Activated T-helper 9 cell treated with anti-CD3 and anti-CD28 coated beads, Interleukin-2, amount 50 U/mL, for 16 hours (primary cell): ENCODE data around the gene PALB2.
"Not testable (repeated sequence)": the region's sequence is repeated elsewhere in the genome, so short reads cannot be mapped to it uniquely, and the experiment has no call there.

ENCODE experiments used
- DNase-seq: peaks from one replicate; pipeline ENCODE4 v3.0.0-alpha.2; 2020; ENCODE audit warnings: low read depth

Gene PALB2

DNA sequence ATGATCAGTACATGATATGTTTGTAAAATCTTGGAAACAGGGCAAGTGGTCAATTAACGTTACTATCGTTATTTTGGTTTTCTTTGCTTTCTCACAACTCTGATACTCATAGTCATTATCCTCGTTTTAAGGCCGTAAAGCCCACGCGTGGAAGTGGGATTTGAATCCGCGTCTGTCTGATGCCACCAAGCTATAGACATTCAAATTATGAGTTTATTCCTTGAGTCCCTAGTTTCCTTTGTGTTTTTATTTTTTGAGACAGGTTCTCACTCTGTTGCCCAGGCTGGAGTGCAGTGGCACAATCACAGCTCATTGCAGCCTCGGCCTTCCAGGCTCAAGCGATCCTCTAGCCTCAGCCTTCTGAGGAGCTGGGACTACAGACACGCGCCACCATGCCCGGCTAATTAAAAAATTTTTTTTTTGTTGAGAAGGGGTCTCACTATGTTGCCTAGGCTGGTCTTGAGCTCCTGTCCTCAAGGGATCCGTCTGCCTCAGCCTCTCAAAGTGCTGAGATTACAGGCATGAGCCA is 1.2 kb upstream of the PALB2 start:
- no peak for DNase-seq

DNA sequence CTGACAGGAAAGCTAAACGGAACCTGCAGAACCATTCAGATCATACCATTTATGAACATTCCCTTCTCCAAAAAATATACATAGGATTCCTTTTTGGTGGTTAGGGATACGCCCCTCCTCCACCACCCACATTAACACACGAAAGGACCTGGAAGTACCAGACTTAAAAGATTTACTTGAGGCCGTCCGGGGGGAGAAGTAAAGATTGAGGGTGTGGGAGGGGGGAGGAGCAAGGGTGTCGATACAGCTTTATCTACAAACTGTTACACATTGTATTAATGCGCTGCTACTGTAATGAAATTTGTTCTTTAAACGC is 537 bp downstream of the PALB2 start:
- DNase-seq: peak; percentile 6

DNA sequence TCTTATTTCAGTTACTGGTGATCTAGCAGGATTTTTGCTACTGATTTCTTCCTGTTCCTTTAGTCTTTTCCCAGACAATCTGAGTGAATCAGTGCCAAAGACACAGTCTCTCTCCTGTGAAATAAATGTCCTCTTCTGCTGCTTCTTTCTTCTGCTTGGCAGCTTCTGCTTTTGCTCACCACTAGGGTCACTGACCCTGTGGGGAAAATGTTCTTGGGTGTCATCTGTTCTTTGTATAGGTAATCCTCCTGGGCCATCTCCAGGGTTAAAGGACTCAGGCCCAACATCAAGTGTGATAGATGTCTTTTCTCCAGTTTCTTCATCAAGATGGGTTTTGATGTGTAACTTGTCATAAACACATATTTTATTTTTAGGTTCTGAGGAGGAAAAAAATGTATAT is 5.2 kb downstream of the PALB2 start:
- no peak for DNase-seq

DNA sequence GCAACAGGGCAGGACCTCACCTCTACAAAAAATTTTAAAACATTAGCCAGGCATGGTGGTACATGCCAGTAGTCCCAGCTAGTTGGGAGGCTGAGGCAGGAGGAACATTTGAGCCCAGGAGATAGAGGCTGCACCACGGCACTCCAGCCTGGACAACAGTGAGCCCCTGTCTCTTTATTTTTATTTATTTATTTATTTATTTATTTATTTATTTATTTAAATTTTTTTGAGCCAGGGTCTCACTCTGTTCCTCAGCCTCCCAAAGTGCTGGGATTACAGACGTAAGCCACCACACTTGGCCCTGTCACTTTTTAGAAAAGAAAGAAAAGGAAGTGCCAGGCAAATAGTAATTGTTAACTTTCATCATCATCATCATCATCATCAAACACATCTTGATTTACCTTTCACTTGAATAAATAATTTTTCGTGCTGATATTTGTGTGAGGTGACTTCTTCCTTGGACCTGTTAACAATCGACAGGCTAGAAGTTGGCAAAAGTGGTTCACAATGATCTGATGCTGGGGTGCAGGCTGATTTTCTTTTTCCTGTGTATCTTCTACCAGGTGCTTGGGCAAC is 6.6 kb downstream of the PALB2 start:
- no peak for DNase-seq

DNA sequence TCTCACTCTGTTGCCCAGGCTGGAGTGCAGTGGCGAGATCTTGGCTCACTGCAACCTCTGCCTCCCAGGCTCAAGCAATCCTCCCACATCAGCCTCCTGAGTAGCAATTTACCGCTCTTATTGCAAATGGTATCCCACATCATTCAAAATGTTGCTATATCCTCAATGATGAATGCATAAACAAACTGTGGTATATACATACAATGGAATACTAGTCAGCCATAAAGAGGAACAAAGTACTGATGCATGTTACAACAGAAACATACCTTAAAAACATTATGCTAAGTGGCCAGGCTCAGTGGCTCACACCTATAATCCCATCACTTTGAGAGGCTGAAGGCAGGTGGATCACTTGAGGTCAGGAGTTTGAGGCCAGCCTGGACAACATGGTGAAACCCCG is 9.2 kb downstream of the PALB2 start:
- DNase-seq: not testable (repeated sequence)

DNA sequence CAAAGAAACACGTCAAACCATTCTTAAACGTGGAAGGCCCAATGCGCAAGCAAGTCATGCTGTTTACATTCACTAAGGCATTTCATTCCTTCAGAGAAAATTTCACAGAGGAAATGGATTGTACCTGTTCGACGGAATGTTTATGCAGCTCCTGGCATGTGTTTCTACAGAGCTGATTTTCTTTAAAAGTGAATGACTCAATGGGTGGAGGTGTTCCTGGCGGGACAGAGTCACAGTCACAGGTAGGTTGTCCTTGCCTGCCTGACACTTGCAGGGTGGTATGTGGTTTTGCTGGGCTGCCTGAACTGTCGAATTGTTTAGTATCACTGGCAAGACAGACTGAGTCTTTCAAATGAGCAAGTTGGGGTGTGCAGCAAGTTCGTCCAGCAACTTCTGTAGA is 11.6 kb downstream of the PALB2 start:
- DNase-seq: no peak

DNA sequence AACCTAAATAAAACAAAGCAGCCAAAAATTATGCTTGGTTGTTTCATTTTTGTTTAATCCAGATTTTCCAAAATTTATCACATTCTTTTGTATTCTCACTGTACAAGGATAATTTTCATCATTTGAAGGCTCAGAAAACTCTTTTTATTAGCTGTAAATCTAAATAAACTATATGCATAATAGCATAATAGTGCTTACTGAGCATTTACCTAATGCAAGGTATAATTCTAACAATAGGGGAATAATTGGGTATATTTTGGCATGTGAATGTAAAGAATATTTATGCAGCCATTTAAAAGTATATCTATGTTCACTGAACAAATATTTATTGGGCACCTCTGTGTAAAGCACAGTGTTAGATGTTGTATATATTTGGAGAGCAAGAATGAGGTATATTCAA is 17.0 kb downstream of the PALB2 start:
- no peak for DNase-seq

DNA sequence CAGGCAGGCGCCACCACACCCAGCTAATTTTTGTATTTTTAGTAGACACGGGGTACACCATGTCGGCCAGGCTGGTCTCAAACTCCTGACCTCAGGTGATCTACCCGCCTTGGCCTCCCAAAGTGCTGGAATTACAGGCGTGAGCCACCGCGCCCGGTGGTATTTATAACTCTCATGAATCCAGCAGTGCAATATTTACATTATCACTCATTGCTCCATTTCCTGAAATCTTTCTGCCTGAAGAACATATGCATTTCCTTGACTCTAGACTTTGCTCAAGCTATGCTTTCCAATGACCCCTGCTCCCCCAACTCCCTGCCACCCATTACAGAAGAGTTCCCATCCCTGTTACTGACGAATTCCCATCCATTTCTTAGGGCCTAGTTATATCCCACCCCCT is 25.3 kb downstream of the PALB2 start:
- DNase-seq: no peak

DNA sequence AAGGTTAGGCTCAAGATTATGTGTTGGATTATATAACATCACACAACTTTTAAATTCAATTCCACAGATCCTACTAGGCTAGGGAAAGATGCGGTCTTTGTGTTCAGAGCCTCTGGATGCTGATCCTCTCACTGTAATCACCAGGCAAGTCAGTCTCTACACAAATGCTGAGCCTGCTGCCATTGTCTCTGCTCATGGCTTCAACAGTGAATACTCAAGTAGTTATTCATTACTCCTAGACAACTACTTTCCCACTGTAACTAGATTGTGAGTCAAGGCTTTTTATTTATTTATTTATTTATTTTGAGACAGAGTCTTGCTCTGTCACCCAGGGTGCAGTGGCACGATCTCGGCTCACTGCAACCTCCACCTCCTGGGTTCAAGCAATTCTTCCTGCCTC is 29.2 kb downstream of the PALB2 start:
- DNase-seq: no peak

DNA sequence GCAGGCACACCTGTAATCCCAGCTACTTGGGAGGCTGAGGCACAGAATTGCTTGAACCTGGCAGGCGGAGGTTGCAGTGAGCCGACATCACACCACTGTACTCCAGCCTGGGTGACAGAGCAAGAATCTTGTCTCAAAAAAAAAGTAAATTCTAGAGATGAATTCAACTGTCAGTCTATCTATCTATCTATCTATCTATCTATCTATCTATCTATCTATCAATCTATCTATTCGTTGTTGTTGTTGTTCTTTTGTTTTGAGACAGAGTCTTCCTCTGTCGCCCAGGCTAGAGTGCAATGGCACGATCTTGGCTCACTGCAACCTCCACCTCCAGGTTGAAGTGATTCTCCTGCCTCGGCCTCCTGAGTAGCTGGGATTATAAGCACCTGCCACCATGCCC is 30.2 kb downstream of the PALB2 start:
- not testable (repeated sequence) for DNase-seq

DNA sequence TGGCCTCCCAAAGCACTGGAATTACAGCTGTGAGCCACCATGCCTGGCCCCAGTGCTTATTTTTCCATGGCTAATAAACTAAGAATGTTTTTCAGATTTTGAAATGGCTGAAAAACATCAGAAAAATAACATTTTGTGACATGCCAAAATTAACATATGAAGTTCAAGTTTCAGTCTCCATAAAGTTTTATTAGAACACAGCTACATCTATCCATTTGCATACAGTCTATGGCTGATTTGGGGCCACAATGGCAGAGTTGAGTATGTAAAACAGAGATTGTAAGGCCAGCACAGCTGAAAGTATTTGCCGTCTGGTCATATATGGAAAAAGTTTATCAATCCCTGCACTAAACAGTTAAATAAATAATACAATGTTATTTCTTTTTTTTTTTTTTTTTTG is 31.2 kb downstream of the PALB2 start:
- DNase-seq: no peak

DNA sequence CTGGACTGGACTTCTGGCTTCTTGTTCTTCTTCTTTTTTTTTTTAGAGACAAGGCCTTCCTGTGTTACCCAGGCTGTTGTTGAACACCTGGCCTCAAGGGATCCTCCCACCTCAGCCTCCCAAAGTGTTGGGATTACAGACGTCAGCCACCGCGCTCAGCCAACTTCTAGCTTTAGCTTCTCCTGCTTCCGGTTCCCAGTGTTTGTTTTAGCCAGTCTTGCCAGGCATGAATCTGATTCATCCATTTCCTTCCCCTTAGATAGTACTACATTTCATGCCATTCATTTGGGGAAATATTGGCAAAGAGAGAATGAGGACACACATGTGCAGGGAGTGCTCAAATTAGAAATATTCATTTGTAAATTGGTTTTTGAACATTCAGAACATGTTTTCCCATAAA is 32.9 kb downstream of the PALB2 start:
- DNase-seq: no peak

DNA sequence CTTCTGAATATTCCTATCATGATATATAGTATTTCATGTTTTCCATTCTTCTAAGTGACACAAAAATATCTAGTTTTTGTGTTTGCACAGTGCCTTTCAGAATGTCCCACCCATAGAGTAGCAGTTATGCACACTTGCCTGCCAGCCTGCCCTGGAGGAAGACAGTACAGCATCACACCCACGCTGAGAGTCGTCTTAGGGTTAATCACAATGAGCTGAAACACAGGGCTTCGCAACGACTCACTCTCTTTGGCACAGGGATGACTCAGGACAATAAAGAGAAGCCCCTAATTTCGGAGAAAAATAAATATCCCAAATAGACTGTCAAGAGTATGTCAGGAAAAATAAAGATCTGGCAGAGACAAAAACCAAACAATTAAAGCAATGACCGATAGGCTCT is 33.4 kb downstream of the PALB2 start:
- DNase-seq: no peak

DNA sequence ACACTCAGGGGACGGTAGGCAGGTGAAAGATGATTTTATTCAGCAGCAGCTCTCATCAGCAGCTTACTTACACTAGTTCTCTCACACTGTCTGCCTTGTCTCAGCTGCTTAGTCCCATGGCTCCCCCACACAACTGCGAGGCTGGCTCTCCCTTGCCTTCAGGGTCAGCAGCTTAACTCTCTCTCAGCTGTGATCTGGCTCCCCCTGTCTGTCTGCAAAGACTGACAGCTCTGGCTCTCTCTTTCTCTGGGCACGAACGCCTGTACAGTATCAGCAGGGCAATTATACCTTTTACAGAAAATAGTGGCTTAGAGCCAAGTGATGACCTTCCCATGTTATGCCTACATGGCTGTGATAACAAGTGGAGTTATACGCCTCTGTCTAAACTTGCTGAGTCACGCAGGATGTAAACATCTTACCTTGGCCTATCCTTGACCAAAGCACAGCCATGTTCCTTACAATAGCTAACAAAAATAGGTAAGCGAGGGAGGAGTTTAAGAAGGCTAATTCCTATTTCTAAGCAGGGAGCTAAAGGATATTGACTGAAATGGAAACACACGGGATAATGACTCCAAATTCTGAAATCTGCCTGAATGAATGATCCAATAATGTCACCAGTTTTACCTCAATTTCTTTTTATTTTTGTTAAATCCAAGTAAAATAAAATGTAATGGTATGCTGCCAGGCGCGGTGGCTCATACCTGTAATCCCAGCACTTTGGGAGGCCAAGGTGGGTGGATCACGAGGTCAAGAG is 43.9 kb downstream of the PALB2 start:
- no peak for DNase-seq

DNA sequence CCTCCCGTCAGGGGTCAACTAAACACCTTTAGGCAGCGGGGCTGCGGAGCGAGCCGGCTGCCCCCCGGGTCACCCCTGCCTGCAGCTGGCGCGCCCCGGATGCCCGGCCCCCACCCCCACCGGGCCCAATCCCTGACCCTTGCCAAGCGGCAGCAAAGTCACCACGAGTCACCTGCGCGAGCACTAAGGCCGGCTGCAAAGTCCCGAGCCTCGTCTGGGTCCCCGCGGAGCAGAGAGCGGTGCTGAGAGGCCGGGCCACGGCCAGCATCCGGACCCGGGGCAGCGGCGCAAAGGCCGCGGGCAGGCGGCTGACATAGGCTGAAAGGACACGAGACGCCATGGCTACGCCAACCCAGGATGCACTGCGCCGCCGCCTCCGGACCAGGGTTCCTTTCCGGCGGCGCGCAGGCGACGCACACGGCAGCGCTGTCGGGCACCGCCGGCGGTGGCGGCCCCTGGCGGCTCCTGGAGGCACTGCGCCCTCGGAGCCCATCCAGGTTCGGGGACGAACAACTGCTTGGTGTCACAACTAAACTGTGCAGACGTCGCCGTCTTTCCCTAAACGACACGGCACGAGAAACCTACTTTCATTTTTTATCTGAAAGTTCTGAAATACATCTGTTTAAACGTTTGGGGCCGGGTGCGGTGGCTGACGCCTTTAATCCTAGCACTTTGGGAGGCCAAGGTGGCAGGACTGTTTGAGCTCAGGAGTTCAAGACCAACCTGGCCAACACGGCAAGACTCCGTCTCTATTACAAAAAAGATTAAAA is 45.0 kb downstream of the PALB2 start, which contains the start of gene NDUFAB1:
Gene NDUFAB1, minus strand, starts transcription at position 366 of the 770 bp plus-strand sequence. Its CDS starts 26 bp downstream, at position 340.
- DNase-seq: peak; percentile 86

DNA sequence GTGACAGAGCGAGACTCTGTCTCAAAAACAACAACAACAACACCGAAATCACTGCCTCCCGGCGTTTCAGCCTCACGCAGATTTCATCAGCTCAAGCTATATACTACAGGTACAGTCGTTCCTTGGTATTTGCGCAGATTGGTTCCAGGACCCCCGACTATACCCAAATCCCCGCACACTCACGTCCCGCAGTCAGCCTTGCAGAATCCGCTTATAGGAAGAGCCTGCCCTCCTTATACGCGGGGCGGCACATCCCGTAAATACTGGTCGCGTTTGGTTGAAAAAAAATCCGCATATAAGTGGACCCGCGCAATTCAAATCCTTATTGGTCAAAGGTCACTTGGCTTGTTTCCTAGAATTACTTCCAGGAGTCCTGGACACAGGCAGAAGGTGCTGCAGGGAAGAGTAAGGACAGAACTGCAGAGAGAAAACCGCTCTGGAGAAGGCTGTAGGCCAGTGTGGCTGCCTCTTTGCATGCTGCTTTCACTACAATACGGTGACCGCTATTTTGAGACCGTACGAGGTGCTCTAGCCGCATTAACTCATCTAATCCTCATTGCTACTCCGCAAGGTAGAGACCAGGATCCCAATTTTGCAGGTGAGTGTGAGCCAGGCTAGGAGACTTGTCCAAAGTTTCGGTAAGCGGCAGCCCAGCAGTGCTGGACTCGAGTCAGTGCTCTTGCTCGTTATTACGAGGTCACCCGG is 45.7 kb downstream of the PALB2 start:
- DNase-seq: no peak

DNA sequence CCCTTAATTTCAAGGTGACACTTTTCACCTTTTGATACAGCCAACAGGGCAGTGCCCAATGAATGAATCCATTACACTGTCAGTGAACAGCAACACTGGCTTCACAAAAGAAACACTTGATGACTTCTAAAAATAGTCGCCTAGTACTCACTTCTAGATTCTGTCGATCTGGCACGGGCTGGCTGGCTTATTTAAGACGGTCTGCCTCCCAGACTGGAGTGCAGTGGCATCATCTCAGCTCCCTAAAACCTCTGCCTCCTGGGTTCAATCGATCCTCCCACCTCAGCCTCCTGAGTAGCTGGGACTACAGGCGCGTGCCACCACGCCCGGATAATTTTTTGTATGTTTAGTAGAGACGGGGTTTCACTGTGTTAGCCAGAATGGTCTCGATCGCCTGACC is 46.9 kb downstream of the PALB2 start:
- no peak for DNase-seq

DNA sequence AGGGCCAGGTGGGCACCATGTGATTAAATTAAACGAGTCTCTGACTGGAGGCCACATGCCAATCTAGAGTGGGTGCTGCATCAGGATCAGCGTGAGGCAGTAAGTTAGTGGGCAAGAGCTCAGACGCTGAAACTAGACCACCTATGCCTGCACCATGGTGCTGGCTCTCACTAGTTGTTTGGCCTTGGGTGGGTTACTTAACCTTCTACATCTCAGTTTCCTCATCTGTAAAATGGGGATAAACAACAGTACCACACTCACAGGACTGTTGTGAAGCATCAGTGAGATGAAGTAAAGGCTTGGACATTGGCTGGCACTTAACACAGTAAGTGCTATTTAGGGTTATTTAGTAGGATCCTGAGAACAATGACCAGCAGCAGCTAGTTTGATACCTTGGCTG is 50.9 kb downstream of the PALB2 start:
- DNase-seq: no peak

DNA sequence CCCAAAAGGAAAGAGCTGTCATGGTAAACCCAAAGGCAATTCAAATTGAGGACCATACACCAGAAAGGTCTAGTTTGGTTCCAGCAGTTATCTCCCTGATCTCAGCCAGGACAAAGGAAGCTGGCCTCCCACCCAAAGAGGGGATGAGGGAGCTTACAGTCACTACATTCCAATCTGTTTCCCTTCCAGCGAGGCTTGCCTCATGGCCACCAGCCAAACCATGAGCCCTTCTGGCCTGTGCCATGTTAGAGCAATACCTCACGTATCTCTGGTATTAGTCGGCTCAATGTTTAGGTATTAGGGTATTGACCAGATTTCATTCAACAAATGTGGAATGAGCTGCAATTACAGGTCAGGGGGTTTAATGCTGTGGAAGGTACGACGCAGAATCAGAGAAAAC is 53.4 kb downstream of the PALB2 start:
- no peak for DNase-seq

DNA sequence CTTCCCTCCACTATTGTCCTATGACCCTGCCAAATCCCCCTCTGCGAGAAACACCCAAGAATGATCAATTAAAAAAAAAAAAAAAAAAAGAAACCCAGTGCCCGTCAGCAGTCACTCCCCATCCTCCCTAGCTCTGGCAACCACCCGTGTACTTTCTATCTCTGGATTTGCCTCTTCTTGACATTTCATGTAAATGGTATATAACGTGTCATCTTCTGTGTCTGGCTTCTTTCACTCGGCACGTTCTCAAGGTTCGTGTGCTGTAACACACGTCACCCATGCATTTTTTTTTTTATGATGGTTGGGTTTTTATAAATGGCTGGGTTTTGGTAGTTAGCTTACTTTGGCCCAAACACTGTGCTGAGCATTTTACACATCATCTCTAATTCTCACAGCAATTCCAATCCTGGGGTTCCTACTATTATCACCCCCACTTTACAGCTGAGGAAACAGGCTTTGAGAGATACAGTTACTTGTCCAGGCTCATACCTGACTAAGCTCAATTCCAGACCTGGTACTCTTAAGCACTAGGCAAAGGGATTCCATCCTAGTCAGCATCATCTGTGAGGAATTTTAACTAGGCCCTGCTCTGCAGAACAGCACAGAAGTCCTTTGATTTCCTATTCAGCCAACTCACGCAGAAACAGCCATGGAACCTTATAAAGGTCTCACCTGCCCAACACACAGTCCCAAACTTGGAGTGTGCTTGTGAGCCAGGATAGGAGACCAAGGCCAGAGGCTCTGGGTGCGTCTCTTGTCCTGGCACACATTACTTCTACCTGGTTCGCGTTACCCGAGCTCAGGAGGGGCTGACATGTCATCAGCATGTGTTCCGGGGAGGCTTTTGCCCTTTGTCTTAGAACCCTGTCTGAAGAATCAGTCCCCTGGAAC is 56.7 kb downstream of the PALB2 start:
- DNase-seq: no peak

DNA sequence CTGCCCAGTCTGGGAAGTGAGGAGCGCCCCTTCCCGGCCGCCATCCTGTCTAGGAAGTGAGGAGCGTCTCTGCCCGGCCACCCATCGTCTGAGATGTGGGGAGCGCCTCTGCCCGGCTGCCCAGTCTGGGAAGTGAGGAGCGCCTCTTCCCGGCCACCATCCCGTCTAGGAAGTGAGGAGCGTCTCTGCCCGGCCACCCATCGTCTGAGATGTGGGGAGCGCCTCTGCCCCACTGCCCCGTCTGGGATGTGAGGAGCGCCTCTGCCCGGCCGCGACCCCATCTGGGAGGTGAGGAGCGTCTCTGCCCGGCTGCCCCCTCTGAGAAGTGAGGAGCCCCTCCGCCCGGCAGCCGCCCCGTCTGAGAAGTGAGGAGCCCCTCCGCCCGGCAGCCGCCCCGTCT is 57.8 kb downstream of the PALB2 start:
- DNase-seq: not testable (repeated sequence)
